Heart left ventricle (tissue), 16 donors: ENCODE data around the gene KIF17. TPM values are rescaled to one million over a fixed set of nuclear protein-coding genes. Genes with fewer than 3 reads are reported as not detected.

Source experiments
- ATAC-seq, 4 donors: fragments of 200-7000 bp; cut with Tn5 transposase; one replicate each; pipeline ENCODE4 v1.9.1; 2020 to 2022; ENCODE audit warnings: moderate library complexity in 4 of 4, mild to moderate bottlenecking in 3 of 4, moderate number of reproducible peaks in 1 of 4
- DNase-seq, 5 donors: peaks; one replicate each; pipeline ENCODE4 v3.0.0-alpha.2; 2020
- H3K27ac ChIP-seq, 12 donors: fragments of 200-600 bp; sonication (generic) in 4 of 12; one replicate each; pipeline versions ENCODE4 v1.5.0 to v1.8.0; 2016 to 2022; ENCODE audit warnings: mild to moderate bottlenecking in 2 of 12
- H3K27me3 ChIP-seq, 9 donors: fragments of 200-600 bp; sonication (generic) in 2 of 9; one replicate each; pipeline versions ENCODE4 v1.5.1 to v1.8.0; 2016 to 2022; ENCODE audit warnings: mild to moderate bottlenecking in 3 of 9
- H3K36me3 ChIP-seq, 9 donors: fragments of 200-600 bp; sonication (generic) in 2 of 9; one replicate each; pipeline versions ENCODE4 v1.5.0 to v1.8.0; 2018 to 2022; ENCODE audit warnings: mild to moderate bottlenecking in 2 of 9
- H3K4me1 ChIP-seq, 12 donors: fragments of 200-600 bp; sonication (generic) in 4 of 12; one replicate each; pipeline versions ENCODE4 v1.5.0 to v1.8.0; 2016 to 2022; ENCODE audit warnings: mild to moderate bottlenecking in 3 of 12
- H3K4me3 ChIP-seq, 12 donors: fragments of 200-600 bp; sonication (generic) in 4 of 12; one replicate each; pipeline versions ENCODE4 v1.5.0 to v1.8.0; 2017 to 2022; ENCODE audit warnings: mild to moderate bottlenecking in 9 of 12, moderate library complexity in 4 of 12
- H3K9me3 ChIP-seq, 12 donors: fragments of 200-600 bp; sonication (generic) in 4 of 12; one replicate each; pipeline versions ENCODE4 v1.5.0 to v1.8.0; 2016 to 2022; ENCODE audit warnings: mild to moderate bottlenecking in 1 of 12
- CTCF ChIP-seq, 12 donors: fragments of 200-600 bp; sonication (generic) in 4 of 12; IDR thresholded peaks; one replicate each; pipeline versions ENCODE4 v1.5.0 to v1.8.0; 2018 to 2022; ENCODE audit warnings: antibody characterized with exemption in 12 of 12, mild to moderate bottlenecking in 5 of 12
- POLR2A ChIP-seq, 2 donors: fragments of 450-650 bp; IDR thresholded peaks; one replicate each; pipeline ENCODE4 v1.6.1; 2017; ENCODE audit warnings: antibody characterized with exemption in 2 of 2, mild to moderate bottlenecking in 2 of 2, moderate library complexity in 2 of 2
- WGBS, 4 donors: extraction: QIAGEN DNeasy Blood & Tissue Kit in 2 of 4; methylation state at CpG; one replicate each; pipeline versions ENCODE4 v1.1.5 to v1.1.7; 2013 to 2018; 5-methylcytosine and 5-hydroxymethylcytosine counted together
- intact Hi-C, 10 donors: fragments of 100-400 bp; cut with DNase I; formaldehyde crosslinking; loops; one replicate each; pipeline versions ENCODE4 v1.11.1 to v1.14.2; 2022
- polyA plus RNA-seq, 2 donors: library from polyadenylated mRNA; stranded (reverse); fragments of 200-250 nt; gene quantifications; one replicate each; pipeline ENCODE4 v1.2.3, GENCODE V29; 2013
- total RNA-seq, 9 donors: library from RNA; depleted of rRNA in 2 of 9; stranded (reverse); fragments of >200 nt in 2 of 9; fragmentation: NEBNext Ultra II Directional in 3 of 9; extraction: Animal tissue kit (Norgen Biotek cat#: 25700) in 3 of 9; gene quantifications; one replicate each; pipeline versions ENCODE4 v1.1.0 to v1.2.4, GENCODE V29; 2016 to 2023
- donor health status: ischemic (EF 13 %, LVEDD 7.1; RV severe dilation, severe dysfunction).
- donor health status: healthy with polysubstance abuse.
- donor health status: DM: no; HTN: yes; CAD: no.
- donor health status: DM: no; HTN: no; CAD: no.
- donor health status: ischemic (EF 25% LVEDD 6.9; RV normal size, moderate dysfunction).
- donor health status: ischemic (EF 25% LVEDD 5.7; RV mildly dilated, moderate dysfunction).
- donor health status: healthy.
- donor health status: DM: yes; HTN: yes; CAD: no.
- donor health status: ischemic (EF 35%, LVEDD 5.7; RV mildly dilated, moderate dysfunction).
- donor health status: nonischemic (EF 11% LVEDD 7.7; RV severe dilation, severe dysfunction).
- donor health status: DM: yes; HTN: yes; CAD: no.
- donor health status: PGD.
- donor health status: ischemic (EF 29% LVEDD 5.4; RV normal size, mild dysfunction).
- donor health status: nonischemic (EF 23%, LVEDD 6.1; RV moderate dilation, normal function).

Gene KIF17
- total and polyA plus RNA-seq, 11 donors: 1.6 to 9.3 (median 3.4) TPM

GRCh38 chr1:20648946-20649345, 68.9 kb downstream of the KIF17 start:
- ATAC-seq (no peak), DNase-seq (no peak)
- Histone ChIP-seq H3K4me3 (no peak overlapping the region), H3K9me3 (no peaks in the 10 kb centered on the region), H3K27me3 (no peaks in the 10 kb centered on the region), H3K36me3 (peaks cover 3 to 100% (median 91%) of the 10 kb centered on the region in 9 donors), H3K4me1 (no peaks in the 10 kb centered on the region), H3K27ac (no peak overlapping the region)
- WGBS, 4 donors: 91 to 98% (median 94%) methylated on average over 4 to 15 of the region's 15 CpGs
- no peak for TF ChIP-seq POLR2A (IDR thresholded peaks at IDR 0.05)
- no peak for TF ChIP-seq CTCF (IDR thresholded peaks at IDR 0.05)
- intact Hi-C loops: no loop called here

- Histone ChIP-seq H3K27ac (no peak overlapping the region), H3K4me1 (no peaks in the 10 kb centered on the region), H3K27me3 (no peaks in the 10 kb centered on the region), H3K36me3 (peaks cover 3 to 100% (median 91%) of the 10 kb centered on the region in 9 donors), H3K4me3 (no peak overlapping the region), H3K9me3 (no peaks in the 10 kb centered on the region)
- intact Hi-C loops: no loop called here
- ATAC-seq (no peak), DNase-seq (no peak)
- TF ChIP-seq POLR2A (IDR thresholded peaks at IDR 0.05) (no peak), CTCF (IDR thresholded peaks at IDR 0.05) (no peak)
- WGBS, 4 donors: 87 to 93% (median 92%) methylated on average over 9 to 13 of the region's 13 CpGs
These were observed 69.4 kb downstream of the KIF17 start for GRCh38 chr1:20648438-20648837.

GRCh38 chr1:20645414-20645813, 72.4 kb downstream of the KIF17 start:
- no peak overlapping the region for H3K4me3 ChIP-seq
- intact Hi-C loops: no loop called here
- no peak overlapping the region for H3K27ac ChIP-seq
- H3K4me1 ChIP-seq: no peaks in the 10 kb centered on the region
- no peaks in the 10 kb centered on the region for H3K27me3 ChIP-seq
- peaks cover 0 to 100% (median 91%) of the 10 kb centered on the region in 9 donors for H3K36me3 ChIP-seq
- H3K9me3 ChIP-seq: no peaks in the 10 kb centered on the region
- WGBS, 4 donors: 79 to 91% (median 86%) methylated on average over 14 of the region's 14 CpGs
- ATAC-seq (no peak), DNase-seq (no peak)
- TF ChIP-seq CTCF (IDR thresholded peaks at IDR 0.05): no peak
- TF ChIP-seq POLR2A (IDR thresholded peaks at IDR 0.05): no peak

- DNase-seq: no peak
- H3K9me3 ChIP-seq: no peaks in the 10 kb centered on the region
- 89 to 92% (median 91%) methylated on average over 13 of the region's 13 CpGs for WGBS, 4 donors
- peaks cover 0 to 100% (median 92%) of the 10 kb centered on the region in 9 donors for H3K36me3 ChIP-seq
- no peak for ATAC-seq
- no peak overlapping the region for H3K4me3 ChIP-seq
- TF ChIP-seq POLR2A (IDR thresholded peaks at IDR 0.05): no peak
- no peak for TF ChIP-seq CTCF (IDR thresholded peaks at IDR 0.05)
- H3K4me1 ChIP-seq: peaks cover 0 to 3% (median 0%) of the 10 kb centered on the region in 12 donors
- intact Hi-C loops: loop anchor here in 1 of 10 donors (5.0 kb wide), 2 partner anchors 67 to 122 kb away; no protein-coding TSS in a partner anchor
- H3K27ac ChIP-seq: no peak overlapping the region
- H3K27me3 ChIP-seq: no peaks in the 10 kb centered on the region
These were observed 73.4 kb downstream of the KIF17 start for GRCh38 chr1:20644416-20644815.
